GM21390 (cell line): ENCODE data around the gene SOX14.

Experiments
- ATAC-seq: cut with Tn5 transposase; IDR thresholded peaks from one replicate; pipeline ENCODE4 v1.9.1; 2021; ENCODE audit not compliant: unreplicated experiment

The SOX14 gene

DNA sequence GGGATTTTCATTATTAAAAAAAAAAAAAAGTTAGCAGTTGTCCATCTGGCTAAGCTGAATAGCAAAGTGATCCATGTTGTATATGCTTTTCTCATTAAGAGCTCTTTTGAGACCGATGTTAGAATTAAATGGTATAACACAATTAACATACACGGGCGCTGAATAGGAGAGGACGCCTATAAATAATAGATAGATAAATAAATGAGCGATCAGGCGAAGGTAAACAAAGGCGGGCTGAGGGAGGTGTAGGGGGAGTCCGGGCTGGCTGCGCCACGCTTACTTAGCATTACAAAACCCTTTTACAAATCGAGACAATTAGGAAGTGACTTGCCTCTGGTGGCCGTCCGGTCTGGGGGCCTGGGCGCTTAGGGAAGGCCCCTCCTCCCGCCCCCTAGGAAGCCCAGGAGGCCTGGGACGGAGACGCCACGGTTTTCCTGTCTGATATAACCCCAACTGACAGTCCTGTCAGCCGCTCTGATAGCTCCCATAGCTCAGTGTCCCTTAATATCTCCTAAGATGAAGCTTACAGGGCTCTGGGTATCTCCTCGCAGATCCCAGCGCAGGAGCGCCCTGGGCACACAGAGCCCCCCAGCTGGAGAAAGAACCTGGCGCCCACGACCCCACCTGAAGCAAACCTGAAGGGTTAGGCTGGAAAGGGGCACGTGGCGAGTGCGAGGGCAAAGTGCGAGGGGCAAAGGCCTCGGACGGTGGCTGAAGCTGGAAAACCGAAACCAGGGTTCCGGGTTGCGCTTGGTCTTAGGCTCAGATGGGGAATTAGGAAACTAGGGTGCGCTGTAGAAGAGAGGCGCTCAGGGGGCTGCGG lies 3.6 kb downstream of the SOX14 start:
- no peak for ATAC-seq

DNA sequence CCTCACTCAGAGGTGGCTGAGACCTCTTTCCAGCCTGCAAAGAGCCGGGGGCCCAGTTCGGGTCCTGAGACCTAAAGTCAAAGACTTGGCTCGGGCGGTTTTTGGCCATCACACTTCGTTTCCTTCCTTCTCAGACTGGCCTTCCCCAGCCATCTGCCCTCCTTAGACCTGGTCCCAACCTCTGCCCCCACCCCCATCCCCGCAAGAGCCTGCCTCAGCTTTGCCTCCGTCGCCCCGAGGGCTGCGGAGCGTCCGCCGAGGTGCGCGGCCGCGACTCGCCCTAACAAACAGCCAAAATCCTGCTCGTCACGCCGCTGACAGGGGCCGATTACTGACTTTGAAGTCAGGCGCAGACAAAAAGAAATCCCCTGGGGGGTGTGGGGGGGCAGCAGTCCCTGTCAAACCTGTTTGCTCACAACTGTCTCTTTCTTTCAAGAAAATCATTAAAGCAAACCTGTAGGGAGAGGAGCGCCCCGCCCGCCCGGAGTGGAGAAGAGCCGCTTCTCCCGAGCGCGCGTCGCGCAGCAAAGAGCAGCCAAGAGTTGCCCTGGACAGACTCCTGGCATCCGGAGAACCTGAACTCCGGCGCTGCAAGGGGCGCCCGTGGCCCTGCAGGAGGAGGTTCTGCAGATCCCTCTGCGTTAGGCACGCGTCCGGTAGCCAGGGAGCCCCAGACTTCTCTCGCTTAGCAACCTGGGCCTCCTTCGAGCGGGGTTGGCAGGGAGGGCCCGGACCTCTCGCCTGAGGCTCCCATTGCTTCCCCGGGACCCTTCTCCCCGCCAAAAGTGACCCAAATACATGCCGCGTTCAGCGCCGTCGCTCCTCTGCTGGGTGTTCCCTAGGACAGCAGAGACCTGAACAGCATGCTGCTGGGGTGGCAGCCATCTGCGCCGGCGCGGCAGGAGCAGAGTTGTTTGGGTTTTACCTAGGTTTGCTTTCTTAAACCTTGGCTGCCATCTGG lies 4.5 kb downstream of the SOX14 start:
- no peak for ATAC-seq

DNA sequence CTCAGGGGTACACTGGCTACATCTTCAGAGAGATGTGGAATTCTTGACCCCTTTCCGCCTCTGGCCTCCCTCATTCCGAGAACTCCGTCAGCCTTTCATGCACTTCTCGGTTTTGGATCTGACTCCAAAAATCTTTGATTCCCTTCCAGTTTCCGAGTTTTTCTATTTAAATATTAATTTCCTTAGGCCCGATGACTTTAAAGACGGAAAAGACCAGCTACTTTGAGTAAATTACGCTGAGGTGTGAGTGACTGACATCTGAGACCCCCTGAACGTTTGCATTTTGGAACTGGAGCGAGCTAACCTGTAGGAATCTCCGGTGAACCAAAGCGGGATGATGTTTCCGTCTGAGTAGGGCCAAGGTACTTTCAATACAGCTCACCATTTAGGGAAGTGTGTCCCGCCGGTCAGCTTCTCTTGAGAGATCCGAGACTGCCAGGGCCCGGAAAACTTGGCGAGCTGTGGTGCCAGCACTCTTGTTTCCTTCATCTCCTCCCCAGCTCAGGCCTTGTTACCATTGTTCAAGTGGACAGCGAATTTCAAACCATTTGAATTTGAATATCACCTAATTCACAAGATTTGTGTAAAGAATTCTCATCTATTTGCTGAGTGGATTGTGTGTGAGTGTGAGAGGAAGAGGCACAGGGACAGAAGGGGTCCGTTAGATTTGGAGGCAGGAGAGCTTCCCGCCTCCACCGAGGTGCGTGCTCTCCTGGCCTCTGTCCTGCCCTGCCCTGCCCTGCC lies 5.4 kb downstream of the SOX14 start:
- ATAC-seq, result no peak

DNA sequence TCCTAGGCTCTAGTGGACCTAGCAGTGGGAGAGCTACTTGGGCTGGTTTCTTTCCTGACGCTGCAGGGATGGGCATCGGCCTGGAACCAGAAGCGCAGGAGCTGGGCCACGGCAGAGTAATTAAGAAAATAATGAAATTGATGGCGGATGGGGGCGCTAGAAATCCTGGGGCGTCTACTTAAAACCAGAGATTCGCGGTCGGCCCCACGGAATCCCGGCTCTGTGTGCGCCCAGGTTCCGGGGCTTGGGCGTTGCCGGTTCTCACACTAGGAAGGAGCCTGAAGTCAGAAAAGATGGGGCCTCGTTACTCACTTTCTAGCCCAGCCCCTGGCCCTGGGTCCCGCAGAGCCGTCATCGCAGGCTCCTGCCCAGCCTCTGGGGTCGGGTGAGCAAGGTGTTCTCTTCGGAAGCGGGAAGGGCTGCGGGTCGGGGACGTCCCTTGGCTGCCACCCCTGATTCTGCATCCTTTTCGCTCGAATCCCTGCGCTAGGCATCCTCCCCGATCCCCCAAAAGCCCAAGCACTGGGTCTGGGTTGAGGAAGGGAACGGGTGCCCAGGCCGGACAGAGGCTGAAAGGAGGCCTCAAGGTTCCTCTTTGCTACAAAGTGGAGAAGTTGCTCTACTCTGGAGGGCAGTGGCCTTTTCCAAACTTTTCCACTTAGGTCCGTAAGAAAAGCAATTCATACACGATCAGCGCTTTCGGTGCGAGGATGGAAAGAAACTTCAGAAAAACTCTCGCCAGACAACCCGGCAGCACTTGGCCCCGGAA lies 6.1 kb downstream of the SOX14 start:
- no peak for ATAC-seq

DNA sequence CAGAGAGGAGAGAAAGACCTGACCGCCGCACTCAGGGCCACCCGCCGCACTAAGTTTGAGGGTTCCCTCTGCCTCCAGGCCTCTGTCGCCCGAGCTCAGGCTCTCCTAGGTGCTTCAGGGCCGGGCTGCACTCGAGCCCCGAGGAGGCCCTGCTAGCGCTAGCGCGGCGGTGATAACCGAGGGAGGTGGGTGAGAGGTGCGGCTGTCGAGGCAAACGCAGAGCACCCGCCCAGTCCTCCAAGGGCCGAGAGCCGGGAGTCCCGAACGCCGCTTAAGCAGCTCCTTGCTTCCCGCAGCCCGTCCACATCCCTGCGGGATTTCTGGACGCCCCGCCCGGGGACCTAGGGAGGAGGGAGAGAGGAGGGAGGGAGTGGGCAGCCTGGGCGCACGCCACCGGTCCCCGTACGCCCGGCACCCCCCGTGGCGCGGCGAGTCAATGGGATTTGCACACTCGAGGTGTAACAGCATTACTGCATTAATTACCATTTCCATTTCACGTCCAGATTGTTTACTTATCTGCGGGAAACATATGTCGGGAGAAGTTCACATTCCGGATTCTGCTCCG lies 6.8 kb downstream of the SOX14 start:
- ATAC-seq, result no peak

DNA sequence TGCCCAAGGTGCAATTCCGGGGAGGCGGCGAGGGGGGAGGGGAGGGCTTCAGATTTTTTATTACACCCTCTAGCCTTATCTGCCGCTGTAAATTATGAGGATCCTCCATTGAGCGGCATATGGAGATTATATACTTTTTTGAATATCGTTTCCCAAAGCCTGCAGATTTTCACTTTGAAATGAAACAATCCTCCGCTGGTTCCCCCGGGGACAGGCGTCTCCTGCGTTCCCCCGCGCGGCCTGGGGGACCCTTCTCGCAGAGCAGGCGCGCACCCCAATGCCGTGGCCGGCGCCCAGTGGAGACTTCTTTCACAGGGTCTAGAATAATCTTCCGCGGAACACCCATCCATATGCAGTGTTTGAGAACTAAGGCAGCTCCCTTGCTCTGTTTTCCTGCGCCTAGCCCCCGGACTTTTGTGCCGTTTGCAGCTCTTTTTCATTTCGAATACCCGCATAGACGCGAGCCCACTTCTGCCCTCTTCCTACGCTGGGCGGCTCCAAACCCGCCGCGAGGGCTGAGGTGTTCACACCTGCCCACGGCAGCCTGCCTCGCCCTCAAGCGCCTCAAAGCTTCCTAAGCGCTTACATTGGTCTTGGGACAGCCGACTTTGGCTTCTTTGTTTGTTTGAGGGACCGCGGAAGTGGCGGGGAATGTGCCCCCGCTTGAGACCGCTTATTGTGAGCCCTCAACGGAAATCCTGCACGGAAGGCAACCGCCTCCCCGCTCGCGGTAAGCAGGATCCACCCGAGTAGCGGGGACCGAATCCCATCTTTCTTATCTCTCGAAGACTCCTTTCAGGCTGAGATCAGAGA lies 7.5 kb downstream of the SOX14 start:
- no peak for ATAC-seq

DNA sequence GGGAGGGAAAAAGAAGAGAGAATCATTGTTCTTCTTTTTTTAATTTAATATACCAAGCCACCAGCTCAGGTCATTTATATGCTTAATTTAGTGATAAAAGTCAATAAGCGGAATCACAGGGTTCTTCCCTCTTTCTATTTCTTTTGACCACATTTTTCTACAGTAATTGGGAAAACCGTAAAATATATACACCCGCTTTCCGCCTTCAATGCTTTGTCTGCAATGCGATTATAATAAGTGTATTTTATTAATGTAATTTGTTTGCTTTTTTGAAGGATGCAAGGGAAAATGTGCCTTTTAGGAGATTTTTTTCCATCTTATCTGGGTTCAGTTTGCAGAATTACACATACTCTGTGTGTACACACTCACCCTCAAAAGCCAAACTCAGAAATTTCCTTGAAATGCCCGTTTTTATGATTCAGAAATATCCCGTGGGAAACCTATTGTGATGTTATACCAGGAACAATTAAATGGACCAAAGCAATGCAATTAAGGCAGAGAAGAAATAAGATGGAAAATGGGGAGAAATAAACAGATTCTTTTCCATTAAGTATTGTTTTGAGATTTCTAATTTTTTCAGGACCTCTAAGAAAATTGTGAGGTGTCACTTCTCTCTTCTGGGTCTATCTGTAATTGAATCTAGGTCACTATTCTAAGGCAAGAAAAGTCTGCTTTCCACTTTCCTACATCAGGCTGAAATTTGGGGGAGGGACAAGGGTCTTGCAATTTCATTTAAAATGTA lies 8.3 kb downstream of the SOX14 start:
- no peak for ATAC-seq

DNA sequence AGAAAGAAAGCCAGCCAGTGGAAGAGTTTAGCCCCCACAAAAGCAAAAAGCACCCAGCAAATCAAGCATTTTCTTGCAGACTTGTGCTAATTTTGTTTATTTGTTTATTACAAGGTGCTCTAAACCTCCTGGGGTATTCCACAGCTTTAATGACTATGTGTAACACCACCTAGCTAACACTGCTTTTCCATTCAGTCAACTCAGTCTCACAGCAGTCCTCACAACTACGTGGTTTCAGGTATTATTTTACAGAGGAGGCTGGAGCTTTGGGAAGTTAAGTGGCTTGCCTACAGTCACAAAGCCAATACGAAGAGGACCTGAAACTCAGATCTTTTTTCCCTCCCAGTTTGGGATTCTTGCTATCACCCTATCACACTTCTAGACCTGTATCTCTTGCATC lies 14.8 kb downstream of the SOX14 start:
- ATAC-seq, result no peak

DNA sequence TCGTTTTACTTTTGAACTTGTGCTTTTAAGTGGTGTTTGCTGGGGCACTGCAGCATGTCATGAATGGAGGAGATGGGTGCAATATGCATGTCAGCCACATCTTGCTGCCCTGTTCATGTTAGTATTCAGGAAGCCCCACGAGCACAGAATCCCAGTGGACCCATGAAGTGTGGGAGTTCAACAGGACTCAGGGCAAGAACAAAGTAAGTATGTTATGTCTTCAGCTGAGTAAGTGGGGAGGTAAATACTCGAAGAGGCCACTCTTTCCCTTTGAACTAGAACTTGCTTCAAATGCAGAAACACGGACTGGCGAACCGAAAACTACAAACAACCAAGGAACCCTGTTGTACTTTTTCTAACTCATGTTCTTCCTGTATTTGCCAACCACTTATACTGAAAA lies 23.4 kb downstream of the SOX14 start:
- no peak for ATAC-seq

DNA sequence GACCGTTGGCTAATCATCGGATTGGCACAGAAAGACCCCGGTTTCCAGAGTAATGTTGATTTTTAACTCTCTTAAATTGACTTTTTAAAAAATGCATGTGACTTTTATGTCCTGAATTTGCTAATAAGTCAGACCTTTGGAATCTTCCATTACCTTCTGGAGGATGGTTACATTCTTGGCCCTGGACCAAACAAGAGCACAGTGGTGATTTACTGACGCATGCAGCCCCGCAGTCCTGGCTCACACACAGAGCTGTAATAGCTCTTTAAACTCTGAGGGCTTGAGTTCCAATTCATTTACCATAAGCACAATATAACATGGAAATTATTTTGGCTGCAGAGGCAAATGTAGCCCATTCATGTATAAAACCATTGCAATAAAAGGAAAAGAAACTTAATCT lies 25.1 kb downstream of the SOX14 start:
- no peak for ATAC-seq

DNA sequence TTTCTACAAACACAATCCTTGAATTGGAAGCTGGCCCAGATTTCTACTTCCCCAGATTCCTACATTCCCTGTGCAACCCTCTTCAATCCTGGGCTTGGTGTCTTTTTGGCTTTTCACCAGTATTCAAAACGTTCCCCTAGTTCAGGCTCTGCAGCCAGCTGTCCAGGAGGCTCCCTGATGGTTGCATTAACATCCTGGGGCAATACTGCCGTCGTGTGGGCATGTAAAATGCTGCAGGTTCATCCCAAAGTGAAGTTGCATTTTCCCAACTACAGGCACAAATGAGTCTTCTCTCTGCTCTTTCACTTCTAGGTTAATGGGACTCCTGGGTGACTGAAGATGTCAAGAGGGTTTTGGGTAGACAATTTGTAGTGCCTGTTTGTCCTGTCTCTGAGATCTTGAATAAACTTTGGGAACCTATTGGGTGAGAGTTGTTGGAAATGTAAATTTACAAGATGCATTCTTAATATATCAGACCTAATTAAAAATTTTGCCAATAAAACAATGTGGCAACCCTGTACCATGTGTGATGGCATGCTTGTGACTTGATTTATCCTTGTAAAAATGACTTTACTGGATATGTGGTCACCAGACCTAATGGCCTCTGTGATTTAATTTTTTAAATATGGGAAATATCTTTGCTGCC lies 28.6 kb downstream of the SOX14 start:
- no peak for ATAC-seq

DNA sequence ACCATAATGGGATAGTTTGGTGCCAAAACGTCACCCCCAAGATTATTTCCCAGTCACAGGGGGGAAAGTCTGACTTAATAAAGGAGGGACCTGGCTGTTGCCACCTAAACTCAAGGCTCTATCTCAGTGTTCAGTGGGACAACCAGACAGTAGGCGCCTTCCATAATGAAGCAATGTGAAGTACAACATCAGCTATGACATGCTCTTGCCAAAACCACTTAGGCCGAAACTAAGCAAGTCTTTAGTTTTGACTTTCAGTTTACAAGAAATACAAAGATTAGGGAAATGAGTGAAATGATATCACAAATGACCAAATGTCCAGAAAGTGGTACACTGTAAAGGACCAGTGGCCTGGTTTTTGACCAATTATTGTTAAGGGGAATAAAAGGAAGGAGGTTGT lies 32.9 kb downstream of the SOX14 start:
- ATAC-seq, result no peak

DNA sequence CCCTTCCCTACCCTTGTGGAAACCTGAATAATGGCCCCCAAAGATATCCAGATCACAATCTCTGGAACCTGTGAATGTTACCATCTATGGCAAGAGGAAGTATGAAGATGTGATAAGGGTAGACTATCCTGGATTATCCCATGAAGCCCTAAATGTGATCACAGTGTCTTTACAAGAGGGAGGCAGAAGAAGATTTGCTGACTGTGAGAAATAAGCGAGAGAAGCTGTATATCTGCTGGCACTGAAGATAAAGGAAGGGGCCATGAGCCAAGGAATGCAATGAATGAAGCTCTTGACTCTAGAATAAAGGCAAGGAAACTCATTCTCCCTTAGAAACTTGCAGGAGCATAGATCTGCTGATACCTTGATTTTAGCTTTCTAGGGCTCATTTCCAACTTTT lies 39.1 kb downstream of the SOX14 start:
- ATAC-seq, result no peak

DNA sequence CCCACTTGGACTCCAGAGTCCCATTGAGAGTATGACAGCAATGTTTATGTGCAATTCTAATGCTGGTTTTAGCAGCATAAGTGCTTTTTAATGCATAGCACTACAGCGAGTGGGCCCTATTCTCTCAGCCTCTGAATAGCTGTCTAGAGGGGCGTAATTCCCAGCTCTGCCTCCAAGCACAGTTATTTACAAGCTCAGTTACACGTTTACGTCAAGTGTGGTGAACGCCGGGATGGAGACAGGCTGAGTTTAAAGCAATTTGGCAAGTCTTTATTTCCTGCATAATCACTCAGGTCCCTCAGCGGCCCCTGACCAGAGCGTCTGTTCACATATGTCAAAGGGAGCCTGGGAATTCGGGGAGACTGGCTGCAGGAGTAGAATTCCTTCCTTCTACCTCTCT lies 43.9 kb downstream of the SOX14 start:
- no peak for ATAC-seq

DNA sequence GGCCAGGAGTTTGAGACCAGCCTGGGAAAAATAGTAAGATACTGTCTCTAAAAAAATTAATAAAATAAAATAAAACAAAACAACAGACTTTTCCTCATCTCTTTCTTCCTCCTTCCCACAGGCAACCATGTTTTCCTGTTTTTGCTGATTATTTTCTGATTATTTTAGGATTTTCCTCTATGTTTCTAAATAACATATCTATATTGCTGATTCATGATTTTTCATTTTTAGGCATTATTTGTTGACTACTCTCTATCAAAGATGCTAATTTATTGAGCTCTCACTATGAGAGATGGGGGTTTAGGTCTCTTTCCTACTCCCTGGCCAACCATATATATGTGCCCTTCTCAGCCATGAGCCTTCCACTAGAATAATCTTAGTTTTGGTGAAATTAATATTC lies 45.4 kb downstream of the SOX14 start:
- ATAC-seq, result no peak

DNA sequence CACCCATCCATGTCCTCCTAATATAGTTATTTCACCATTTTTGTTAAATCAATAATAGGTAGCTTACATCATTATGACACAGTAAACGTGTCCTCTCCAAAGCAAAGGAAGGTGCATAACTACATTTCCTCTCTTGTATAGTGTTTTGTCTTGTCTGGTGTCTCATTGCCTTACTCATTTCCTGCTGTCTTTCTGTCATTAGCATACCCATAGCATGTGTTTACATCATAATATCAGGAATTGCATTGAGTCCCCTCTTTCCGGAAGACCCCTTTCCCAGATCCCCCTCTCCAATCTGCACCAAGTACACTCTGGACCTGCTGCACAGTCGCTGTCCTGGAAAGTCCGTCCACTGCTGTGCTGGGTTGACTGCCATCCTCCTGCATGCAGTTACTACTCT lies 47.9 kb downstream of the SOX14 start:
- ATAC-seq, result no peak

DNA sequence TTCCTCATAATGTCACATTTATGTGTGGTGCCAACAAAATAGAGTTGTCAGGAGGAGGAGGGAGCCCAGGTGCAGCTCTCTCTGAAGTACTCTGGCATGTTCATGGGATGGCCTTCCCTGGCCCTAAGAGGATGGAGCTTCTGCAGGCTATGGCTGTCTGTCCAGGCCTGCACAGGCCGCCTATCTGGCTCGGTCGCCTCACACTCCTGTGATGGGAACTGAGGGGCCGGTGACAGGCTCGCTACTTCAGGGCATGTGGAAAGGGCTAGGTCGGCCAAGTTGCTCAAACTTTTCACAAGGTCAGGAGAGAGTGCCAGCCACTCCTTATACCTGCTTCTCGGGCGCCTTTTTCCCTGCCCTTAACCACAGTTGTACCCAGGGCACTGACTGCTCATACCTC lies 51.1 kb downstream of the SOX14 start:
- ATAC-seq, result no peak
